ENCODE data around the gene TRIP6. TPM values are rescaled to one million over a fixed set of nuclear protein-coding genes. Genes with fewer than 3 reads are reported as not detected.

Gene TRIP6
- polyA plus RNA-seq, 4 donors: 66.1 to 91.5 (median 70.6) TPM

GRCh38 chr7:100867776-100868485 is 744 bp downstream of the TRIP6 start:
- DNase-seq (ENCODE audit: low read depth in 4 of 4, low spot score in 3 of 4): no peak

- DNase-seq (ENCODE audit: low read depth in 4 of 4, low spot score in 3 of 4): no peak
Measured at GRCh38 chr7:100873599-100874299, 6.6 kb downstream of the TRIP6 start.

GRCh38 chr7:100874300-100874576 is 7.1 kb downstream of the TRIP6 start:
- no peak for DNase-seq (ENCODE audit: low read depth in 4 of 4, low spot score in 3 of 4)

GRCh38 chr7:100874577-100875355 is 7.6 kb downstream of the TRIP6 start, which contains the start of gene SRRT:
SRRT (plus strand) TSS chr7:100875103; CDS start chr7:100875591, 488 bp downstream.
- peak; percentile 97 to 99 (median 98) for DNase-seq (ENCODE audit: low read depth in 4 of 4, low spot score in 3 of 4)

- no peak for DNase-seq (ENCODE audit: low read depth in 4 of 4, low spot score in 3 of 4)
Measured at GRCh38 chr7:100875356-100875751, 8.2 kb downstream of the TRIP6 start.

GRCh38 chr7:100878013-100878412 is 10.8 kb downstream of the TRIP6 start:
- DNase-seq (ENCODE audit: low read depth in 4 of 4, low spot score in 3 of 4): no peak

- DNase-seq (ENCODE audit: low read depth in 4 of 4, low spot score in 3 of 4): no peak
Measured at GRCh38 chr7:100878685-100879084, 11.5 kb downstream of the TRIP6 start.

- no peak for DNase-seq (ENCODE audit: low read depth in 4 of 4, low spot score in 3 of 4)
Measured at GRCh38 chr7:100879685-100880261, 12.6 kb downstream of the TRIP6 start.

- no peak for DNase-seq (ENCODE audit: low read depth in 4 of 4, low spot score in 3 of 4)
Measured at GRCh38 chr7:100880645-100881044, 13.5 kb downstream of the TRIP6 start.

- DNase-seq (ENCODE audit: low read depth in 4 of 4, low spot score in 3 of 4): no peak
Measured at GRCh38 chr7:100881136-100881535, 13.9 kb downstream of the TRIP6 start.

GRCh38 chr7:100882201-100882600 is 15.0 kb downstream of the TRIP6 start:
- DNase-seq (ENCODE audit: low read depth in 4 of 4, low spot score in 3 of 4): no peak

GRCh38 chr7:100882785-100883526 is 15.8 kb downstream of the TRIP6 start:
- no peak for DNase-seq (ENCODE audit: low read depth in 4 of 4, low spot score in 3 of 4)

GRCh38 chr7:100884736-100885439 is 17.7 kb downstream of the TRIP6 start:
- no peak for DNase-seq (ENCODE audit: low read depth in 4 of 4, low spot score in 3 of 4)

GRCh38 chr7:100885440-100886141 is 18.4 kb downstream of the TRIP6 start:
- DNase-seq (ENCODE audit: low read depth in 4 of 4, low spot score in 3 of 4): no peak

- no peak for DNase-seq (ENCODE audit: low read depth in 4 of 4, low spot score in 3 of 4)
Measured at GRCh38 chr7:100886142-100886935, 19.2 kb downstream of the TRIP6 start.

- no peak for DNase-seq (ENCODE audit: low read depth in 4 of 4, low spot score in 3 of 4)
Measured at GRCh38 chr7:100886936-100887515, 19.8 kb downstream of the TRIP6 start.

- DNase-seq (ENCODE audit: low read depth in 4 of 4, low spot score in 3 of 4): no peak
Measured at GRCh38 chr7:100887516-100888290, 20.5 kb downstream of the TRIP6 start.

All from right renal pelvis (tissue), 4 donors.